ENCODE measurements around the gene WHRN.

DNA sequence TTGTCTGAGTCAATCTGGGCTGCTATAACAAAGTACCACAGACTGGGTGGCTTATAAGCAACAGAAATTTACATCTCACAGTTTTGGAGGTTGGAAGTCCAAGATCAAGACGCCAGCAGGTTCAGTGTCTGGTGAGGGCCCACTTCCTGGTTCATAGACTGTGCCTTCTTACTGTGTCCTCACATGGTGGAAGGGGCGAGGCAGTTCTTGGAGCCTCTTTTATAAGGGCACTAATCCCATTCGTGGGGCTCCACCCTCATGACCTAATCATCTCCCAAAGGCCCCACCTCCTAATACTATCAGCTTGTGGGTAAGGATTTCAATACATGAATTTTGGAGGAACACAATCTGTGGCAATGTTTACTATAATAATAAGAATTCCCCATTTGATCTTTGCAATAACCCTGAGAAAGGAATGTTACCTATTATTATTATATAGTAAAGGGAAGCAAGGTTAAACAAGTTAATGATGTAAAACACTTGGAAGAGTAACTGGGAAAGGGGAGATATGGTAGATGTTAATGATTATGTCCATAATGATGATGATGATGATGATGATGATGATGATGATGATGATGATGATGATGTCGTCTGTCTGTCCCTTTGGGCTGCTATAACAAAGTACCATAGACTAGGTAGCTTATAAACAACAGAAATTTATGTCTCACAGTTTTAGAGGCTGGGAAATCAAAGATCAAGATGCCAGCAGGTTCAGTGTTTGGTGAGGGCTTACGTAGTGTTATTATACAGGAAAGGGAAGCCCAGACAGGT is 40.8 kb downstream of the WHRN start:
- no peak for TF ChIP-seq POLR2A (IDR thresholded peaks at IDR 0.05; ENCODE audit: extremely low read depth, insufficient read length)
- TF ChIP-seq CTCF (IDR thresholded peaks at IDR 0.05; ENCODE audit: low read depth, low read length) = no peak
- no peak for TF ChIP-seq MYC (IDR thresholded peaks at IDR 0.05; ENCODE audit: low read depth, low read length)
- TF ChIP-seq, protein P1, sequence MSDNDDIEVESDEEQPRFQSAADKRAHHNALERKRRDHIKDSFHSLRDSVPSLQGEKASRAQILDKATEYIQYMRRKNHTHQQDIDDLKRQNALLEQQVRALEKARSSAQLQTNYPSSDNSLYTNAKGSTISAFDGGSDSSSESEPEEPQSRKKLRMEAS (IDR thresholded peaks at IDR 0.05; ENCODE audit: low read depth, low read length) = no peak

Data from NB4 (cell line).